Measurements from ENCODE around the gene EVC. TPM values are rescaled to one million over a fixed set of nuclear protein-coding genes. Genes with fewer than 3 reads are reported as not detected.
"Not testable (repeated sequence)": the region's sequence is repeated elsewhere in the genome, so short reads cannot be mapped to it uniquely, and the experiment has no call there.

The EVC gene
- polyA plus RNA-seq, 4 donors, result 0.22 to 2.4 (median 1.1) TPM

DNA sequence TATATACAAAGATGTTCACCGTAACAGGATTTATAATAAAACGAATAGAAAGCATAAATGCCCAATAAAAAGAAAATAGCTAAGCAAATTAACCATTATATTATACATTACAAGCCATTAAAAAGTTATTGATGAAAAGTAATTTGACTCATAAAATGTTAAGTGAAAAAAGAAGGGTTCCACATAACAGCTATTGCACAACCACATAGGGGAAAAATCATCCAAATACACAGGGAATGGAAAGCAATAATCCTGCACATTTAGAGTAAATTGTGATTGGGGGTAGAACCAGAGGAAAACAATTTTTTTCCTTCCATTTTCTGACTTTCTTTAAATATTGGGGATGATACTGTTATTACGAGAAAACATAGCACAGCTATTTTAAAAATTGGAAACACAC lies 143.9 kb downstream of the EVC start:
- H3K4me1 ChIP-seq (ENCODE audit: control insufficient read depth in 3 of 3, insufficient read depth in 2 of 3, low read depth in 1 of 3, low read length in 2 of 3), result no peaks in the 10 kb centered on the region
- 85 to 89% (median 85%) methylated on average over 3 of the region's 3 CpGs for WGBS, 3 donors
- no peak for DNase-seq
- no peaks in the 10 kb centered on the region for H3K27me3 ChIP-seq (ENCODE audit: control insufficient read depth in 3 of 3, insufficient read depth in 3 of 3, low read length in 3 of 3)
- FAIRE-seq, result no peak
- peaks cover 0 to 7% (median 0%) of the 10 kb centered on the region in 3 donors for H3K36me3 ChIP-seq (ENCODE audit: control insufficient read depth in 3 of 3, insufficient read depth in 2 of 3, low read depth in 1 of 3, low read length in 3 of 3)
- H3K9me3 ChIP-seq (ENCODE audit: control insufficient read depth in 2 of 2, insufficient read depth in 1 of 2, low read depth in 1 of 2, low read length in 1 of 2), result no peaks in the 10 kb centered on the region
- H3K4me3 ChIP-seq (ENCODE audit: low read depth in 1 of 3, low read length in 3 of 3), result no peak overlapping the region
- no peak overlapping the region for H3K27ac ChIP-seq (ENCODE audit: low read depth in 1 of 3, low read length in 2 of 3)

GRCh38 chr4:5856362-5856761 lies 145.4 kb downstream of the EVC start:
- not testable (repeated sequence) for DNase-seq; H3K4me3 ChIP-seq (ENCODE audit: low read depth in 1 of 3, low read length in 3 of 3); H3K9me3 ChIP-seq (ENCODE audit: control insufficient read depth in 2 of 2, insufficient read depth in 1 of 2, low read depth in 1 of 2, low read length in 1 of 2); H3K4me1 ChIP-seq (ENCODE audit: control insufficient read depth in 3 of 3, insufficient read depth in 2 of 3, low read depth in 1 of 3, low read length in 2 of 3); H3K27me3 ChIP-seq (ENCODE audit: control insufficient read depth in 3 of 3, insufficient read depth in 3 of 3, low read length in 3 of 3); H3K27ac ChIP-seq (ENCODE audit: low read depth in 1 of 3, low read length in 2 of 3); FAIRE-seq; H3K36me3 ChIP-seq (ENCODE audit: control insufficient read depth in 3 of 3, insufficient read depth in 2 of 3, low read depth in 1 of 3, low read length in 3 of 3)
- WGBS, 3 donors, result 94 to 99% (median 95%) methylated on average over 3 of the region's 3 CpGs

GRCh38 chr4:5857199-5857598 lies 146.2 kb downstream of the EVC start:
- H3K4me1 ChIP-seq (ENCODE audit: control insufficient read depth in 3 of 3, insufficient read depth in 2 of 3, low read depth in 1 of 3, low read length in 2 of 3), result no peaks in the 10 kb centered on the region
- H3K27ac ChIP-seq (ENCODE audit: low read depth in 1 of 3, low read length in 2 of 3), result no peak overlapping the region
- no peaks in the 10 kb centered on the region for H3K9me3 ChIP-seq (ENCODE audit: control insufficient read depth in 2 of 2, insufficient read depth in 1 of 2, low read depth in 1 of 2, low read length in 1 of 2)
- no peak for DNase-seq
- H3K36me3 ChIP-seq (ENCODE audit: control insufficient read depth in 3 of 3, insufficient read depth in 2 of 3, low read depth in 1 of 3, low read length in 3 of 3), result peaks cover 0 to 6% (median 0%) of the 10 kb centered on the region in 3 donors
- 67 to 85% (median 78%) methylated on average over 2 of the region's 2 CpGs for WGBS, 3 donors
- no peak for FAIRE-seq
- no peaks in the 10 kb centered on the region for H3K27me3 ChIP-seq (ENCODE audit: control insufficient read depth in 3 of 3, insufficient read depth in 3 of 3, low read length in 3 of 3)
- H3K4me3 ChIP-seq (ENCODE audit: low read depth in 1 of 3, low read length in 3 of 3), result no peak overlapping the region

DNA sequence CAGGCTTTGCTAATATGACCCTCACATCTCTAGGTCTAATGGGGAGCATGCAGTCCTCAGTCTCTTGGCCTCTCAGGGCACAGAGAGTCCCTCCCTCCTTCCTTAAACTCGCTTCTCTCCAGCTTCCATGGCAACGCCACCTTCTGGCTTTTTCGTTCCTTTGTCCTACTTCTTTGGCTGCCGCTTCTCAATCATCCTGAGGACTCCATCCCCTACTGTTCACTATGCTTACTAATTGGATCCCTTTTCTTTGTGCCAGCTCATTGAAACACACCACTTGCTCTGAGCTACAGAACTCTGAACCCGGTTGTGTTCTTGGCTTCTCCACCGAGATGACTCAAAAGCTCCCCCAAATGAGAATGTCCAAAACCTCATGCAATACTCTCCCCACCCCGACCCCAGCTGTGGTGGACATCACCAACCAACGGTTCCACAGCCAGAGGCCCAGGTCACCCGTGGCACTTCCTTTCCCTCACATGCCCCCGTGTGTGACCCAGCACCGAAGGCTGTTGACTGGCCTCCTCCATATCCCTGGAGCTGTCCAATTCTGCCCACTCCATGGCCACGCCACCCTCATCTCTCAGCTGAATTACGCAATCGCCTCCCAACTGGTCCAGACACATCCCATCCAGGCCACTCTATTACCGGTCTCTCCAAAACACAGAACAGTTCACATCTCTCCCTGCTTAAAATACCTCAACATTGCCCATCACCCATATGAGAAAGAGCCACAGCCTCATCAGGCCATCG lies 147.2 kb downstream of the EVC start:
- no peak overlapping the region for H3K4me3 ChIP-seq (ENCODE audit: low read depth in 1 of 3, low read length in 3 of 3)
- FAIRE-seq, result no peak
- H3K36me3 ChIP-seq (ENCODE audit: control insufficient read depth in 3 of 3, insufficient read depth in 2 of 3, low read depth in 1 of 3, low read length in 3 of 3), result peaks cover 0 to 6% (median 0%) of the 10 kb centered on the region in 3 donors
- H3K4me1 ChIP-seq (ENCODE audit: control insufficient read depth in 3 of 3, insufficient read depth in 2 of 3, low read depth in 1 of 3, low read length in 2 of 3), result no peaks in the 10 kb centered on the region
- H3K27me3 ChIP-seq (ENCODE audit: control insufficient read depth in 3 of 3, insufficient read depth in 3 of 3, low read length in 3 of 3), result no peaks in the 10 kb centered on the region
- no peaks in the 10 kb centered on the region for H3K9me3 ChIP-seq (ENCODE audit: control insufficient read depth in 2 of 2, insufficient read depth in 1 of 2, low read depth in 1 of 2, low read length in 1 of 2)
- 81 to 87% (median 84%) methylated on average over 16 of the region's 16 CpGs for whole genome bisulfite sequencing, 3 donors
- DNase-seq, result no peak
- H3K27ac ChIP-seq (ENCODE audit: low read depth in 1 of 3, low read length in 2 of 3), result no peak overlapping the region

- Histone ChIP-seq H3K9me3 (ENCODE audit: control insufficient read depth in 2 of 2, insufficient read depth in 1 of 2, low read depth in 1 of 2, low read length in 1 of 2) (no peaks in the 10 kb centered on the region), H3K4me1 (ENCODE audit: control insufficient read depth in 3 of 3, insufficient read depth in 2 of 3, low read depth in 1 of 3, low read length in 2 of 3) (no peaks in the 10 kb centered on the region), H3K27me3 (ENCODE audit: control insufficient read depth in 3 of 3, insufficient read depth in 3 of 3, low read length in 3 of 3) (no peaks in the 10 kb centered on the region), H3K36me3 (ENCODE audit: control insufficient read depth in 3 of 3, insufficient read depth in 2 of 3, low read depth in 1 of 3, low read length in 3 of 3) (peaks cover 0 to 3% (median 0%) of the 10 kb centered on the region in 3 donors), H3K4me3 (ENCODE audit: low read depth in 1 of 3, low read length in 3 of 3) (no peak overlapping the region), H3K27ac (ENCODE audit: low read depth in 1 of 3, low read length in 2 of 3) (no peak overlapping the region)
- DNase-seq (no peak), FAIRE-seq (no peak)
- 42 to 52% (median 44%) methylated on average over 15 of the region's 15 CpGs for WGBS, 3 donors
These were observed 152.6 kb downstream of the EVC start for GRCh38 chr4:5863461-5864113.

Other genes with a start within 250 kb of the EVC start
- gene EVC2, start 2.6 kb upstream of the EVC start, polyA plus RNA-seq, result 1 to 10 TPM in 1 of 4 donors, under 1 TPM in 2, not detected in 1; 0.27 to 1.3 (median 0.83) TPM
- gene CRMP1, start 181.9 kb downstream of the EVC start, polyA plus RNA-seq, result 1 to 10 TPM in 3 of 4 donors, under 1 TPM in 1; 0.22 to 9.1 (median 3.9) TPM

Data from small intestine (tissue), 7 donors.